KG1 (cell line): Measurements from ENCODE around the gene TXNDC9.
"Not testable (repeated sequence)": the region's sequence is repeated elsewhere in the genome, so short reads cannot be mapped to it uniquely, and the experiment has no call there.

ENCODE experiments used
- DNase-seq: peaks from one replicate; lab custom pipeline; 2025; lab: John Stamatoyannopoulos, UW

TXNDC9 gene

DNA sequence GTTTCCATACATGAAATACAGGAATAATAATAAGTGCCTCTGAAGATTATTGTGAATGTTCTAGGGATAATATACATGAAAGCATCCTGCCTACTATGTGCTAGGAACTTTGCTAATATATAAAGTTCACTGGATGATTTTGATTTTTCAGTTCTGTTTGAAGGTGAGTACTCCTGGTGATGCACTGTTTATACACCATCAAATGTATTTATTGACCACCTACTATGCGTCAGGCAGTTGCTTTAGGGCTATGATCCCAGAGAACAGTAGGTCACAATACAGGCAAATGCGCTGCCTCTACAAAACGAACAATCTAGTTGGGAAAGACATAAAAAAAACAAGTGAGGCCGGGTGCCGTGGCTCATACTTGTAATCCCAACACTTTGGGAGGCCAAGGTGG lies 10.7 kb downstream of the TXNDC9 start:
- no peak for DNase-seq

DNA sequence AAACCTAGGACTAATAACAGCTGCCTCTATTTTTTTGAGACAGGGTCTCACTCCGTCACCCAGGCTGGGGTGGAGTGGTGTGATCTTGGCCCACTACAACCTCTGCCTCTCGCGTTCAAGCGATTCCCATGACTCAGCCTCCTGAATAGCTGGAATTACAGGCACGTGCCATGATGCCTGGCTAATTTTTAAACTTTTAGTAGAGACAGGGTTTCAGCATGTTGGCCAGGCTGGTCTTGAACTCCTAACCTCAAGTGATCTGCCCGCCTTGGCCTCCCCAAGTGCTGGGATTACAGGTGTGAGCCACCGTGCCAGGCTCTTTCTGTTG lies 18.3 kb downstream of the TXNDC9 start:
- not testable (repeated sequence) for DNase-seq

- no peak for DNase-seq
Measured at GRCh38 chr2:99317161-99317872, 18.8 kb downstream of the TXNDC9 start.

GRCh38 chr2:99301097-99301496 lies 35.0 kb downstream of the TXNDC9 start, which contains the start of gene LYG1:
LYG1 (minus strand) TSS chr2:99301197; CDS start chr2:99295670, 5,527 bp downstream.
- not testable (repeated sequence) for DNase-seq

GRCh38 chr2:99299580-99299979 lies 36.6 kb downstream of the TXNDC9 start:
- DNase-seq: no peak

DNA sequence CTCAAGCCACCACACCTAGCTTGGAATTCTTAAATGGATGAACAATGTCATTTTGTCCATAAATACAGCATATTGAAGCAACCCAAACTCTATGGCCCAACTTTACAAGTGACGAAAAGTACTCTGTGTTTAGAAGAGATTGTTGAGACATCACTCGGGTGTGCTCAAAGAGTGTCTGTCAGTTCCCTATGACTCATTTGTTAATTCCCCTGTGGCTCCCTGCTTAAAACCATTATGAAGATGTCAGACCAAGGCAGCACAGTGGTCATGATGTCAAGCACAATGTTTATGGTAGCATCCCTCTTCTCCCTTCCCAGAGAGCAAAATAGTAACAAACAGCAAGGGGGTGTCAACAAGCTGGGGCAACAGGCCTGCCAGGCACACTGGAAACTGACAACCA lies 38.1 kb downstream of the TXNDC9 start:
- DNase-seq: no peak

GRCh38 chr2:99285526-99285925 lies 50.6 kb downstream of the TXNDC9 start:
- no peak for DNase-seq

- DNase-seq: no peak
Measured at GRCh38 chr2:99279969-99280695, 56.0 kb downstream of the TXNDC9 start.

- DNase-seq: no peak
Measured at GRCh38 chr2:99278793-99279291, 57.3 kb downstream of the TXNDC9 start.

GRCh38 chr2:99278195-99278765 lies 57.9 kb downstream of the TXNDC9 start:
- DNase-seq: not testable (repeated sequence)

DNA sequence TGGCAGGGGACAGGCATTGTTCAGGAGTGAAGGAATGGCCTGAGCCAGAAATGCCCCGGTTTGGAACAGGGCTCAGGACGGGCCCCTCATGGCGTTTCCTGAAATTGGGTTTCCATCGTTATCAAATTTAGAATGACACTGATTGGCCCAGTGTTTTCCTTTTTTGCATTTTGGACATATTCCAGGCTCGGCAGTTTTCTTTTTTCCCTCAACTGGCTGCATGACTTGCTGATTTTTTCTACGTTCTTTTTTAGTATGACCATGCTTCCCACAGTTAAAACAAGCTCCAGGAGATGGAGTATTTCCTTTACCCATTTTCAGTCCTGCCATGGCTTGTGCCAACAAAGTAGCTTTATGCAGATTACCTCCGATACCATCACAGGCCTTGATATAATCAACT lies 60.3 kb downstream of the TXNDC9 start:
- no peak for DNase-seq
